Colonic mucosa (tissue), 4 donors: ENCODE data around the gene KRTAP4-3. TPM values are rescaled to one million over a fixed set of nuclear protein-coding genes. Genes with fewer than 3 reads are reported as not detected.
"Not testable (repeated sequence)": the region's sequence is repeated elsewhere in the genome, so short reads cannot be mapped to it uniquely, and the experiment has no call there.

Source experiments
- DNase-seq: peaks from one replicate; pipeline ENCODE4 v3.0.0-alpha.2; 2020
- H3K27ac ChIP-seq: fragments of 200-600 bp; one replicate; pipeline ENCODE4 v1.8.0; 2021
- H3K27me3 ChIP-seq: fragments of 200-600 bp; one replicate; pipeline ENCODE4 v1.8.0; 2021
- H3K36me3 ChIP-seq: fragments of 200-600 bp; one replicate; pipeline ENCODE4 v1.8.0; 2021
- H3K4me1 ChIP-seq: fragments of 200-600 bp; one replicate; pipeline ENCODE4 v1.8.0; 2021; ENCODE audit warnings: mild to moderate bottlenecking
- H3K4me3 ChIP-seq: fragments of 200-600 bp; one replicate; pipeline ENCODE4 v1.8.0; 2021
- H3K9ac ChIP-seq, 2 donors: one replicate each; pipeline ENCODE4 v1.7.0; 2013; ENCODE audit warnings: control low read depth in 2 of 2, low read depth in 2 of 2, low read length in 2 of 2
- H3K9me3 ChIP-seq: fragments of 200-600 bp; one replicate; pipeline ENCODE4 v1.8.0; 2021
- CTCF ChIP-seq: fragments of 200-600 bp; IDR thresholded peaks from one replicate; pipeline ENCODE4 v1.8.0; 2022; ENCODE audit warnings: antibody characterized with exemption, mild to moderate bottlenecking
- intact Hi-C: fragments of 100-400 bp; cut with DNase I; formaldehyde crosslinking; loops from one replicate; pipeline ENCODE4 v1.14.1; 2022
- total RNA-seq, 2 donors: library from RNA; stranded (reverse); fragmentation: NEBNext Ultra II Directional in 1 of 2; extraction: Animal tissue kit (Norgen Biotek cat#: 25700) in 1 of 2; gene quantifications; one replicate each; pipeline ENCODE4 v1.2.1, GENCODE V29; 2021
- donor health status: healthy.
- donor health status: DM: no; HTN: no; CAD: no.
- donor health status: DM: no; HTN: no; CAD: no.

Gene KRTAP4-3
- total RNA-seq, 2 donors from 2014 or later = not detected

- H3K27ac ChIP-seq = no peak overlapping the region
- H3K9me3 ChIP-seq = no peaks in the 10 kb centered on the region
- no peaks in the 10 kb centered on the region for H3K4me1 ChIP-seq
- intact Hi-C loops = no loop called here
- H3K36me3 ChIP-seq = no peaks in the 10 kb centered on the region
- H3K4me3 ChIP-seq = no peak overlapping the region
- no peak for TF ChIP-seq CTCF
- DNase-seq = no peak
- no peak overlapping the region for H3K9ac ChIP-seq
- no peaks in the 10 kb centered on the region for H3K27me3 ChIP-seq
Measured at GRCh38 chr17:41127371-41127770, 40.6 kb downstream of the KRTAP4-3 start.

GRCh38 chr17:41126412-41126811 lies 41.6 kb downstream of the KRTAP4-3 start:
- TF ChIP-seq CTCF = no peak
- H3K27me3 ChIP-seq = no peaks in the 10 kb centered on the region
- no peak overlapping the region for H3K9ac ChIP-seq

GRCh38 chr17:41125064-41125463 lies 43.0 kb downstream of the KRTAP4-3 start:
- Histone ChIP-seq H3K4me1 (no peaks in the 10 kb centered on the region), H3K36me3 (no peaks in the 10 kb centered on the region), H3K9ac (no peak overlapping the region), H3K27me3 (no peaks in the 10 kb centered on the region), H3K9me3 (no peaks in the 10 kb centered on the region), H3K27ac (no peak overlapping the region), H3K4me3 (no peak overlapping the region)
- DNase-seq = no peak
- intact Hi-C loops = no loop called here
- no peak for TF ChIP-seq CTCF

More at GRCh38 chr17:41126412-41126811, 41.6 kb downstream of the KRTAP4-3 start:
- H3K36me3 ChIP-seq = no peaks in the 10 kb centered on the region
- intact Hi-C loops = no loop called here
- H3K4me3 ChIP-seq = no peak overlapping the region
- H3K9me3 ChIP-seq = no peaks in the 10 kb centered on the region
- H3K27ac ChIP-seq = no peak overlapping the region
- no peaks in the 10 kb centered on the region for H3K4me1 ChIP-seq
- no peak for DNase-seq

GRCh38 chr17:41123991-41124371 lies 44.0 kb downstream of the KRTAP4-3 start, which contains the start of gene KRTAP4-12:
TSS of gene KRTAP4-12 (minus strand) at chr17:41124182. CDS start at chr17:41124122, 60 bp downstream.
- H3K27ac ChIP-seq, H3K4me1 ChIP-seq, DNase-seq, H3K27me3 ChIP-seq, H3K9me3 ChIP-seq, H3K4me3 ChIP-seq, H3K36me3 ChIP-seq, H3K9ac ChIP-seq, intact Hi-C loops: not testable (repeated sequence)

GRCh38 chr17:41123292-41123990 lies 44.6 kb downstream of the KRTAP4-3 start:
- H3K36me3 ChIP-seq, H3K9ac ChIP-seq, H3K27me3 ChIP-seq, H3K4me1 ChIP-seq, H3K27ac ChIP-seq, H3K4me3 ChIP-seq, H3K9me3 ChIP-seq, DNase-seq, intact Hi-C loops: not testable (repeated sequence)

- DNase-seq = no peak
- TF ChIP-seq CTCF = no peak
- H3K9me3 ChIP-seq = no peaks in the 10 kb centered on the region
- no peak overlapping the region for H3K27ac ChIP-seq
- no peaks in the 10 kb centered on the region for H3K4me1 ChIP-seq
- intact Hi-C loops = no loop called here
- H3K27me3 ChIP-seq = no peaks in the 10 kb centered on the region
- no peak overlapping the region for H3K4me3 ChIP-seq
- H3K9ac ChIP-seq = no peak overlapping the region
- H3K36me3 ChIP-seq = no peaks in the 10 kb centered on the region
Measured at GRCh38 chr17:41121742-41122141, 46.3 kb downstream of the KRTAP4-3 start.

- DNase-seq, H3K4me1 ChIP-seq, H3K36me3 ChIP-seq, H3K27me3 ChIP-seq, H3K9me3 ChIP-seq, H3K27ac ChIP-seq, intact Hi-C loops, H3K4me3 ChIP-seq, H3K9ac ChIP-seq: not testable (repeated sequence)
Measured at GRCh38 chr17:41119696-41120690, 48.0 kb downstream of the KRTAP4-3 start.
